Esophagus muscularis mucosa (tissue), 4 donors: ENCODE measurements around the gene PTH. TPM values are rescaled to one million over a fixed set of nuclear protein-coding genes. Genes with fewer than 3 reads are reported as not detected.

Source experiments
- DNase-seq: peaks from one replicate; pipeline ENCODE4 v3.0.0-alpha.2; 2017; ENCODE audit errors: extremely low spot score
- H3K27ac ChIP-seq, 4 donors: fragments of 200-600 bp; sonication (generic); replicated peaks in 1 of 4; 1 replicate in 3 of 4; 2 replicates in 1 of 4; pipeline ENCODE4 v1.5.1; 2016 to 2019; ENCODE audit warnings: mild to moderate bottlenecking in 1 of 4
- H3K27me3 ChIP-seq, 4 donors: fragments of 200-600 bp; sonication (generic); one replicate each; pipeline versions ENCODE4 v1.5.1 to v1.6.0; 2016 to 2019
- H3K36me3 ChIP-seq, 4 donors: fragments of 200-600 bp; sonication (generic); one replicate each; pipeline ENCODE4 v1.5.1; 2016 to 2019
- H3K4me1 ChIP-seq, 4 donors: fragments of 200-600 bp; sonication (generic); one replicate each; pipeline ENCODE4 v1.5.1; 2016 to 2019
- H3K4me3 ChIP-seq, 4 donors: fragments of 200-600 bp; sonication (generic); 1 replicate in 2 of 4; 2 replicates in 2 of 4; pipeline ENCODE4 v1.5.1; 2016 to 2019; ENCODE audit warnings: mild to moderate bottlenecking in 4 of 4, moderate library complexity in 1 of 4
- H3K9me3 ChIP-seq, 4 donors: fragments of 200-600 bp; sonication (generic); 1 replicate in 3 of 4; 2 replicates in 1 of 4; pipeline ENCODE4 v1.5.1; 2016 to 2019
- EP300 ChIP-seq: sonication (generic); formaldehyde crosslinking; IDR thresholded peaks from one replicate; pipeline ENCODE4 v1.6.1; 2017; ENCODE audit warnings: antibody characterized with exemption
- POLR2A ChIP-seq: fragments of 450-650 bp; IDR thresholded peaks from one replicate; pipeline ENCODE4 v1.6.1; 2017; ENCODE audit warnings: antibody characterized with exemption, moderate library complexity, mild to moderate bottlenecking, low read depth
- POLR2AphosphoS5 ChIP-seq, 2 donors: sonication (generic); formaldehyde crosslinking; IDR thresholded peaks; one replicate each; pipeline ENCODE4 v1.6.1; 2017; ENCODE audit warnings: antibody characterized with exemption in 2 of 2
- WGBS: methylation state at CpG from one replicate; pipeline ENCODE4 v1.1.5; 2018; 5-methylcytosine and 5-hydroxymethylcytosine counted together
- intact Hi-C: fragments of 100-400 bp; cut with DNase I; formaldehyde crosslinking; loops from one replicate; pipeline ENCODE4 v1.15.1; 2023
- total RNA-seq, 4 donors: library from RNA; depleted of rRNA; stranded (reverse); fragments of >200 nt; gene quantifications; one replicate each; pipeline versions ENCODE4 v1.1.0 to v1.2.1, GENCODE V29; 2016
- TF ChIP-seq, protein P1 (sequence below), 3 experiments: fragments of 200-600 bp in 2 of 3; fragments of 450-650 bp in 1 of 3; sonication (generic) in 2 of 3; IDR thresholded peaks; one replicate each; pipeline ENCODE4 v1.5.1; 2017 to 2019; ENCODE audit warnings: antibody characterized with exemption in 3 of 3, mild to moderate bottlenecking in 2 of 3, moderate library complexity in 1 of 3

The PTH gene
- total RNA-seq, result not detected

DNA sequence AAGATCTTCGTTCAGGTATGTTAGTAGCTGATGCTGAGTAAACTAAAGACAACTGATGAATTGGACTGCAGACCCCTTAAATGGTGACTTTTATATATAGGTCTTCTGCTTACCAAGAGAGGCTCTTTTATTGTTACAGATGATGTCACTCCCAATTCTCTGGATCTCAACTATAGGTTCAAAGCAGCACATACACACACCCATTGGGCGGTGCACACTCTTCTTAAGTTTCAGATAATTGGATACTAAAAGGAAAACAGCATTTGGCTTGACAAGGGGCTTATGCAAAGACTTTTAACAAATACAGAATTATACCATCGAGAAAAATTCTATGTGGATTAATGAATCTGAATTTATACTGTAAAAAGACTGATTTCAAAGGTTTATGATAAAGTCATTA is at the start of gene PTH:
Gene PTH (minus strand): TSS at position 69 of the 400 bp plus-strand sequence. CDS start 3,142 bp downstream, outside the sequence.
- TF ChIP-seq POLR2AphosphoS5 (IDR thresholded peaks at IDR 0.05), result no peak
- TF ChIP-seq, protein P1, sequence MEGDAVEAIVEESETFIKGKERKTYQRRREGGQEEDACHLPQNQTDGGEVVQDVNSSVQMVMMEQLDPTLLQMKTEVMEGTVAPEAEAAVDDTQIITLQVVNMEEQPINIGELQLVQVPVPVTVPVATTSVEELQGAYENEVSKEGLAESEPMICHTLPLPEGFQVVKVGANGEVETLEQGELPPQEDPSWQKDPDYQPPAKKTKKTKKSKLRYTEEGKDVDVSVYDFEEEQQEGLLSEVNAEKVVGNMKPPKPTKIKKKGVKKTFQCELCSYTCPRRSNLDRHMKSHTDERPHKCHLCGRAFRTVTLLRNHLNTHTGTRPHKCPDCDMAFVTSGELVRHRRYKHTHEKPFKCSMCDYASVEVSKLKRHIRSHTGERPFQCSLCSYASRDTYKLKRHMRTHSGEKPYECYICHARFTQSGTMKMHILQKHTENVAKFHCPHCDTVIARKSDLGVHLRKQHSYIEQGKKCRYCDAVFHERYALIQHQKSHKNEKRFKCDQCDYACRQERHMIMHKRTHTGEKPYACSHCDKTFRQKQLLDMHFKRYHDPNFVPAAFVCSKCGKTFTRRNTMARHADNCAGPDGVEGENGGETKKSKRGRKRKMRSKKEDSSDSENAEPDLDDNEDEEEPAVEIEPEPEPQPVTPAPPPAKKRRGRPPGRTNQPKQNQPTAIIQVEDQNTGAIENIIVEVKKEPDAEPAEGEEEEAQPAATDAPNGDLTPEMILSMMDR (IDR thresholded peaks at IDR 0.05), result no peak
- no peak for DNase-seq
- intact Hi-C loops, result no loop called here
- WGBS, result 87% methylated on average over 3 of the region's 3 CpGs
- H3K27ac ChIP-seq, result no peak within 1 kb of the TSS
- no peaks in the 10 kb centered on the region for H3K36me3 ChIP-seq
- peaks cover 0 to 4% (median 0%) of the 10 kb centered on the region in 4 donors for H3K27me3 ChIP-seq
- H3K9me3 ChIP-seq, result no peaks in the 10 kb centered on the region
- no peaks in the 10 kb centered on the region for H3K4me1 ChIP-seq
- H3K4me3 ChIP-seq, result no peak within 1 kb of the TSS

- TF ChIP-seq POLR2A (no peak), POLR2AphosphoS5 (IDR thresholded peaks at IDR 0.05) (no peak)
- TF ChIP-seq, protein P1 (IDR thresholded peaks at IDR 0.05), result no peak
- Histone ChIP-seq H3K36me3 (no peaks in the 10 kb centered on the region), H3K27me3 (peaks cover 0 to 9% (median 0%) of the 10 kb centered on the region in 4 donors), H3K9me3 (peaks cover 0 to 7% (median 0%) of the 10 kb centered on the region in 4 donors), H3K4me1 (no peaks in the 10 kb centered on the region), H3K27ac (no peak overlapping the region), H3K4me3 (no peak overlapping the region)
- DNase-seq, result no peak
- WGBS, result 80% methylated on average over 1 of the region's 1 CpG
- intact Hi-C loops, result no loop called here
Measured at GRCh38 chr11:13538044-13538443, 42.2 kb upstream of the PTH start.

DNA sequence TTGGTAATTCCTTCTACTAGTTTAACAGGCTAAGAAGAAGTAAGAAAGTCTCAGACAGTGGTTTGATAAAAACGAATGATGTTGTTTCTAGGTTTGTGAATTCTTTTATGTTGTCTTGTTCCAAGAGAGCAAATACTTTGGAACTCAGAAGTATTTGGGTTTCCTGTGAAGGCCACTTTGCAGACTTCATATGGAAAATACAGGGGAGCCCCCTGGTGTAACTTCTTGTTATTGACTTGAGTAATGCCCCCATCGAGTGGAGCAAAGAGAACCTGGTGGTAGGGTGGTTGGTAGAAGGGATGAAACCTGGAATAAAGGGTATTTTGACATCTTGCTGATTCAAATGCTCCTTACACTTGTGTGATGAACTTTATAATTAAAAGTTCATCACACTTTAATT is 40.0 kb upstream of the PTH start:
- no peak overlapping the region for H3K4me3 ChIP-seq
- no peaks in the 10 kb centered on the region for H3K36me3 ChIP-seq
- 47% methylated on average over 2 of the region's 2 CpGs for WGBS
- DNase-seq, result no peak
- intact Hi-C loops, result no loop called here
- peaks cover 0 to 10% (median 6%) of the 10 kb centered on the region in 4 donors for H3K9me3 ChIP-seq
- H3K27ac ChIP-seq, result no peak overlapping the region
- H3K4me1 ChIP-seq, result no peaks in the 10 kb centered on the region
- H3K27me3 ChIP-seq, result peaks cover 0 to 9% (median 0%) of the 10 kb centered on the region in 4 donors
- TF ChIP-seq, protein P1 (IDR thresholded peaks at IDR 0.05), result no peak
- no peak for TF ChIP-seq POLR2AphosphoS5 (IDR thresholded peaks at IDR 0.05)
- no peak for TF ChIP-seq EP300
- TF ChIP-seq POLR2A, result no peak

GRCh38 chr11:13534358-13534757 is 38.6 kb upstream of the PTH start:
- no peak for DNase-seq
- Histone ChIP-seq H3K27ac (no peak overlapping the region), H3K36me3 (no peaks in the 10 kb centered on the region), H3K9me3 (peaks cover 0 to 10% (median 6%) of the 10 kb centered on the region in 4 donors), H3K4me3 (no peak overlapping the region), H3K27me3 (peaks cover 0 to 9% (median 0%) of the 10 kb centered on the region in 4 donors), H3K4me1 (no peaks in the 10 kb centered on the region)
- intact Hi-C loops, result no loop called here
- WGBS, result 68% methylated on average over 4 of the region's 7 CpGs
- TF ChIP-seq, protein P1 (IDR thresholded peaks at IDR 0.05), result no peak
- no peak for TF ChIP-seq POLR2AphosphoS5 (IDR thresholded peaks at IDR 0.05)
- no peak for TF ChIP-seq POLR2A
- TF ChIP-seq EP300, result no peak

DNA sequence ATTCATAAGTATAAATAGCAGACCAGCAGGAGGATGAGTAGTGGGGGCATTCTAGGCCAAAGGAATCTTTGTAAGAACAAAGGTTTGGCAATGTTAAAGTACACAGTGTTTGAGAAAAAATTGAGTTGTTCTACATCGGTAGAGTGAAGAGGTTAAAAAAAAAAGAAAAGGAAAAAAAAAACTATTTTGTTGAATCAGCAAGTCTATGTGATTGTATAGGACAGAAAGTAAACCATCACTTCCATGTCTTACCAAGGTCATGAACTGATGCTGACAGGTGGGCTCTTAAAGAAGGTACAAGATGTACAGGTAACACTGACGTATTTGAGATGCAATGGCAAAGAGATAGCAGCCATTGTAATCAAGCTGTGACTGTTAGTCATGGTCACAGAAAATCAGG is 29.5 kb upstream of the PTH start:
- Histone ChIP-seq H3K4me1 (no peaks in the 10 kb centered on the region), H3K27me3 (no peaks in the 10 kb centered on the region), H3K36me3 (no peaks in the 10 kb centered on the region), H3K4me3 (no peak overlapping the region), H3K27ac (no peak overlapping the region), H3K9me3 (no peaks in the 10 kb centered on the region)
- TF ChIP-seq EP300, result no peak
- no peak for TF ChIP-seq POLR2A
- no peak for TF ChIP-seq POLR2AphosphoS5 (IDR thresholded peaks at IDR 0.05)
- TF ChIP-seq, protein P1 (IDR thresholded peaks at IDR 0.05), result no peak
- intact Hi-C loops, result no loop called here
- DNase-seq, result no peak
- 71% methylated on average over 2 of the region's 2 CpGs for WGBS
